GM20000 (cell line): ENCODE results near the gene MYADML2.

Experiments
- DNase-seq: peaks from one replicate; pipeline ENCODE4 v3.0.0; 2012; ENCODE audit warnings: low spot score
- TF ChIP-seq, protein P1 (sequence below): IDR thresholded peaks from 2 replicates; pipeline ENCODE4 v1.5.1; 2012; ENCODE audit warnings: mild to moderate bottlenecking, control low read depth; ENCODE audit errors: extremely low read depth, missing control alignments

Gene MYADML2

DNA sequence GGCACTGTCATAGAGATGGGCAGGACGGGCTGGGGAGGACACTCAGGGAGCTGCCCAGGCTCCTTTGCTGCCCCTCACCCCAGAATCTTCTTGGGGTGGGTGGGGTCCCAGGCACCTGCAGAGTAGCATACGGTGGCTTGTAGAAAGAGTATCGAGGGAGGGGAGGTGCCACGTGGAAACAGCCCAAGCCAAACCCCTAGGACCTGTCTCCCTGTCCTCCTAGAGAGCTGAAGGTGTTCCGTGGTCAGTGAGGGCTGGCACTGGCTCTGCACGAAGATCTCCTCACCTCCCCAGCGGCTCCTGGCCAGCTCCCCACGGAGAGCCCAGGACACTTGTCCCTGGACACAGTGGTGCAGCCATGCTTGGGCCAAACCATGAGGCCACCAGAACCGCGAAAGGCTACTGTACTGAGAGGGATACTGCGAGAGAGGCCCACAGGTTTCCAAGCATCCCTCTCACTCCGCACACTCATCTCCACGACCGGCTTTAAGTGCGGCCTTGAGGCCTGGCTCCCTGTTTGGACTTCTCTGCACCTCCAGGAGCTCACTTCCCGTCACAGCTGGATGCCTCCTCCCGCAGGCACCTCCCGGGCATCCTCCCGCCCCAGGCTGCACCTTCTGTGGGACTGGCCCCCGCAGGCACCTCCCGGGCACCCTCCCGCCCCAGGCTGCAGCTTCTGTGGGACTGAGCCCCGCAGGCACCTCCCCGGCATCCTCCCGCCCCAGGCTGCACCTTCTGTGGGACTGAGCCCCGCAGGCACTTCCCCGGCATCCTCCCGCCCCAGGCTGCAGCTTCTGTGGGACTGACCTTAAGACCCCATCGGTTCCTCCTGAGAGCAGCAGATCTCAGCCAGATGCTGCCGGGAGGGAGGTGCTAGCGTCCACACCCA is 17.5 kb downstream of the MYADML2 start:
- TF ChIP-seq, protein P1, sequence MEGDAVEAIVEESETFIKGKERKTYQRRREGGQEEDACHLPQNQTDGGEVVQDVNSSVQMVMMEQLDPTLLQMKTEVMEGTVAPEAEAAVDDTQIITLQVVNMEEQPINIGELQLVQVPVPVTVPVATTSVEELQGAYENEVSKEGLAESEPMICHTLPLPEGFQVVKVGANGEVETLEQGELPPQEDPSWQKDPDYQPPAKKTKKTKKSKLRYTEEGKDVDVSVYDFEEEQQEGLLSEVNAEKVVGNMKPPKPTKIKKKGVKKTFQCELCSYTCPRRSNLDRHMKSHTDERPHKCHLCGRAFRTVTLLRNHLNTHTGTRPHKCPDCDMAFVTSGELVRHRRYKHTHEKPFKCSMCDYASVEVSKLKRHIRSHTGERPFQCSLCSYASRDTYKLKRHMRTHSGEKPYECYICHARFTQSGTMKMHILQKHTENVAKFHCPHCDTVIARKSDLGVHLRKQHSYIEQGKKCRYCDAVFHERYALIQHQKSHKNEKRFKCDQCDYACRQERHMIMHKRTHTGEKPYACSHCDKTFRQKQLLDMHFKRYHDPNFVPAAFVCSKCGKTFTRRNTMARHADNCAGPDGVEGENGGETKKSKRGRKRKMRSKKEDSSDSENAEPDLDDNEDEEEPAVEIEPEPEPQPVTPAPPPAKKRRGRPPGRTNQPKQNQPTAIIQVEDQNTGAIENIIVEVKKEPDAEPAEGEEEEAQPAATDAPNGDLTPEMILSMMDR = no peak

DNA sequence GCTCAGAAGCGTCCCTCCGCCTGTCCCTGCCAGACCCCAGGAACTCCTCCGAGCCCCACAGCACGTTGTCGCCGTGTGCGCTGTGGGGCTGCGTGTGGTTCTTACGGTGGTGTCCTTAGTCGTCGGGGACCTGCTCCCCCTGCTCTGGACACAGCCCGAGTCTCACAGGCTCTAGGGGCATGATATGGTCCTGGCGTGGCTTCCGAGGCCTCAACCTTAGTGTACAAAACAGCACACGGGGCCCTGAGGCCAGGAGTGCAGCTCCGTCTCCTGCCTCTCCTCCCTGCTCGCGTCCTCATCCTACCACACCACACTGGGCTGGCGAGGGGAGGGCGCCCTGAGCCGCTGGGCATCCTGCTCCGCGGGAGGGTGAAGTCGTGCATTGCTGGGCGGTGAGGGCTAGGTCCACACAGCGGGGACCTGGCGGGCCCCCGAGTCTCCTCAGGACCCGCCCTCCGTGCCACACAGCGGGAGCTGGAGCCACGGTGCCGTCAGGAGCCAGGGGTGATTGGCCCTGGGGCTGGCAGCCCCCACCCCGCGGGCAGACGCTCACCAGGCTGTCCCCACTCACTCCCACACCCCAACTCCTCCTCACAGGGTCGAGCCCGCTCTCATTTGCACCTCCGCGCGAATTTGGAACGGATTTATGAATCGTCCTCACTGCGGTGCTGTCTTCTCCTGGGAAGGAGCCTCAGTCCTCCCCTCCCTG is 18.3 kb downstream of the MYADML2 start:
- TF ChIP-seq, protein P1 = no peak
- peak; percentile 55 for DNase-seq

More for the DNA sequence above, 17.5 kb downstream of the MYADML2 start:
- DNase-seq = no peak

DNA sequence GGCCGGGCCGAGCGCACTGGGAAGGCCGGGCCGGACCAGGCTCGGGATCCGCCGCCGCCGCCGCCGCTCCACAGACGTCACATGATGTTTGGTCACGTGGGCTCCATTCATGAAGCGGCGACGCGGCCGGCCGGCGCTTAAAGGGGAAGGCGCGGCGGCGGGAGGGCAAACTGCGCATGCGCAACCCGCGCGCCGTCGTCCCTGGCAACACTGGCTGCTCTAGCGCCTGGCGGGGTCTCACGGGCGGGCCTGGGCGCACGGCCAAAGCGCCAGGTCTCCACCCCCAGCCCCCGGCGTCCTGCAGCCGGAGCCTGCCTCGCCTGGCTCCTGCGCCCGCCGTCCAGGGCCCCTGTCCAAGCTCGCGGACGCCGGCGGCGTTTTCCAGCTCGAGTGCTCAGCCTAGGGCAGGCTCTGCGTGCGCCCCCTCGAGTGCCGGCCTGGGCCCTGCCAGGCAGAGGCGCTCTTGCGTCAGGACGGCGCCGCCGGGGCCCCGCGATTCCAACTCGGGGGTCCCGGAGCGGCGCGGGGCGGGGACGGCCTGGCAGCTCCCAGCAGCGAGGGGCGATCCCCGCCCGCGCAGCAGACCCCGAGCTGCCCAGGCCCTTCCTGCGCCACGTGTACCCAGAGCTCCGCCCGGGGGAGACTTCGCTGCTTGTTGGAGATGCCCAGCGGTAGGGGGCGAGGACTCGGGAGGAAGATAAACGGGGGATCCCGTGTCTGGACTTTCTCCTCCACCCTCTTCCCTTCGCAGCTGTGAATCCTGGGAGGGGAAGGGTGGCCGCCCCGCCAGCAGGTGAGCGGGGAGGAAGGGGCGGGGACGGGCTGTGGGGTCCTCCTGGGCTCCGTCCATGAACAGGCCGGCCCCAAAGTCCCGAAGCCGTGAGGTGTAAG is 19.1 kb downstream of the MYADML2 start, which contains the start of gene MAFG:
TSS of gene MAFG (minus strand) at position 83 of the 891 bp plus-strand sequence. CDS start 4,550 bp downstream, outside the sequence.
- TF ChIP-seq, protein P1 = peak; percentile 72
- peak; percentile 100 for DNase-seq

- TF ChIP-seq, protein P1 = no peak
- DNase-seq = peak; percentile 64
Measured at GRCh38 chr17:81927152-81927652, 19.8 kb downstream of the MYADML2 start.

GRCh38 chr17:81926451-81927151 is 20.4 kb downstream of the MYADML2 start:
- TF ChIP-seq, protein P1 = no peak
- DNase-seq = peak; percentile 88

- TF ChIP-seq, protein P1 = no peak
- DNase-seq = no peak
Measured at GRCh38 chr17:81925860-81926450, 21.1 kb downstream of the MYADML2 start.
